NK-92 treated with Interleukin-12 subunit alpha and Interleukin-12 subunit beta, amount 100 ng/mL, for 24 hours (cell line): ENCODE data around the gene DYNLT2.

Experiments used
- DNase-seq: peaks from one replicate; lab custom pipeline; 2025; lab: John Stamatoyannopoulos, UW

DYNLT2 gene

DNA sequence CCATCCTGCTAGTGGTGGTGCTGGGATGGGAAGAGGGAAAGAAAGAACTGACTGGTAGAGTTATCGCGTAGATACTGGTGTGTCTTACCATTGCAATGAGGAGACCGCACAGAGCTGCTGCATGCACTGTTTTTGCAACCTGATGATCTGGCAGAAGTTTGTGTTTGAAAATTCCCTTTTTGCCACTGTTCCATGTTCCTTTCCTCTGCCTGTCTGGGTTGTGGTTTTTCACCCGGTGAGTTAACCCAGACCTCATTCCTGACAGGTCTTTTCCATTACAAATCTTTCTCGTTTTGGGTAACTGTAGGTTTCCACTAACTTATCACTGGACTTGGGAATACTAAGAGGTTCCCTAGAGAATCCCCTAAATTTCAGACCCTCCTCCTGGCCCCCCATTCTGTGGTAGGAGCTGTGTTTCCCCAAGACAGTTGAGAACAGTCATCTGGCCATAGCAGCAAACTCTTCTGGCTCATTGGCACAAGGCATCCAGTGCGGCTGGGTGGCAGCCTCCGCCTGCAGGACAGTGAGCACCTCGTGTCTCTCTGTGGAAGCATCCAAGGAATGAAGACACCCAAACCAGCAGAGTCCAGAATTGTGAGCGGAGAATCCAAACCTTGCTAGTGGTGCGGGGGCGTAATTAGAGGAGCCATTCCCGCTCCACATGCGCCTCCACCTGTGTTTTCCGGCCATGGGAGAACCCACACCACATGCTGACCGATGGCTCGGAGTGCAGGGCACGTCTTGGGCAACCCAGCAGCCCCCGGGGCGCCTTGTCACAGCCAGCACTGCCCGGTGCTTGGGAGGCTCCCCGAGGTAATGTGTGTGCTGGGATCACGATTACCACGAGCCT is 32.8 kb upstream of the DYNLT2 start:
- DNase-seq, result no peak

DNA sequence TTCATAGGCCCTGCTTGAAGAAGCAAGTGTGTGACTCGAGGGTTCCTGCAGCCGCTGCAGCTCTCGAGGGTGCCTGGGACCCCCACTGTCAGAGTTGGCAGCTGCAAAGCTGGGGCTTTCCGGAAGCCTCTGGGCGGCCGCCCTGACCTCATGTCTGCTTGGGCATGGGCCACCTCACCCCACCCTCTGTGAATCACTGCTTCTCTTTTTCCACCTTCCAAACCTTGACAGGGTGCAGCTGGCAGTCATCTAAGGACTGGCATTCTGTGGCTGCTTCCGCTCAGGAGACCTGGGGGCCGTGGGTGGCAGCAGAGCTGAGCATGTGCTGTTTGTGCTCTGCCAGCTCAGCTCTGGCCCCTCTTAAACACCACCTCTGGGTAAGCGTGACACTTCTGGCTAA is 32.0 kb upstream of the DYNLT2 start:
- no peak for DNase-seq

- DNase-seq, result no peak
Observed at GRCh38 chr6:169782966-169783365, 31.6 kb upstream of the DYNLT2 start.

DNA sequence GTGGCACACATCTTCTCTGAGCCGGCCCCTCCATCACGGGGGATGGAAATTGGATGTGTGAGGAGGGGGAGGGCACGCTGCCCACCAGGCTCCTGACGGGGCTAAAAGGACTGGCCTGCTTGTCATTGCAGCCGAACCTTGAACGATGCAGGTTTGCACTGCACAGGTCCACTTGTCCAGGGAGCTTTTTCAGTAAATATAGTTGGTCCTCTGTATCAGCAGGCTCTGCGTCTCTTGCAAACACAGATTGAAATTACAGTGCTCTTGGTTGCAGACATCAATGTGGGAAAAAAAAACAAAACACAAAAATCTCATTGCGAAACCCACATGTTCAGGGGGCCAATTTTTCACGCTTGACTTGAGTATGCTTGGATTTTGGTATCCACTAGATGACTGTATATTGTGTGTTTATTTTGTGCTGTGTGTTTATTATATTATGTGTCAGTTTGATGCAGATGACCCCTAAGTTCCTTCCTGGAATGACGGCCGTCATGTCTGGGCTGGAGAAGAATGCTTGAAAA is 29.3 kb upstream of the DYNLT2 start:
- DNase-seq, result no peak

DNA sequence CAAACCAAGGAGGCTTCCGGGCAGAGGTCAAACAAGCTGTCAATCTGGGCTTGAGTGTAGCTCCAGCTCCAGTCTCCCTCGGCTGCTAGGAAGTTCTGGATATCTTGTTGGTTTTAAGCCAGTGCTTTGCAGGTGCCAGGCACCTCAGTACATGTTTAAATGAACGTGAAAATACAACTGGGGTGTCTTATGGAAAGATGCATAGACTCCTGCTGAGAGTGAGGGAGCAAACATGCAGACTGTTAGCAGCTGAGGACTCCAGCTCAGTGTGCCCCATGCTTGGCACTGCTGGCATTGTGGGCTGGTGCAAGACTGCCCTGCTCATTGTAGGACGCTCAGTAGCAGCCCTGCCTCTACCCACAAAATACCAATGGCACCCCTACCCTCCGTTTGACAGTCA is 28.5 kb upstream of the DYNLT2 start:
- no peak for DNase-seq

DNA sequence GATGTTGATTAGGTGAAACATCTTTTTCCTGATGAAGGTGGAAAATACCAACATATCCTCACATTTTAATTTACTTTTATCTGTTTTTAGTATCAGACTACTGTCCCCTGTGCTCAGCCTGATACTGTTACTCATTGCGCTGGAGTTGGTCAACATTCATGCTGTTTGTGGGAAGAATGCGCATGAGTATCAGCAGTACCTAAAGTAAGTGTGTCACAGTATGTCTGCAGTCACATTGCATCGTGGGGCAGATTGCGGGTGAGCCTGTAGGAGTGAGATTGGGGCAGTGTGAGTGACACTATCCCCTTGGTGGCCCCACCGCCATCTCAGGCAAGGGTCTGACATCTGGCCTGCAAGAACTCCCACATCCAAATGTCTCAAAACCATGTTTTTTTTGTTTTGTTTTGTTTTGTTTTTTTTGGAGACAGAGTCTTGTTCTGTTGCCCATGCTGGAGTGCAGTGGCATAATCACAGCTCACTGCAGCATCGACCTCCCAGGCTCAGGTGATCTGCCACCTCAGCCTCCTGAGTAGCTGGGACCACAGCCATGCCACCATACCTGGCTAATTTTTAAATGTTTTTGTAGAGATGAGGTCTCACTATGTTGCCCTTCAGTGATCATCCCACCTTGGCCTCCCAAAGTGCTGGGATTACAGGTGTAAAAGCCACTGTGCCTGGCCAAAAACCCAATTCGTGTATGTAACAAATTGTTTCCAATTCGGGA is 27.9 kb upstream of the DYNLT2 start:
- no peak for DNase-seq

GRCh38 chr6:169778646-169779045 is 27.3 kb upstream of the DYNLT2 start:
- DNase-seq, result no peak

GRCh38 chr6:169777896-169778295 is 26.5 kb upstream of the DYNLT2 start:
- no peak for DNase-seq

GRCh38 chr6:169776379-169776778 is 25.0 kb upstream of the DYNLT2 start:
- DNase-seq, result no peak

DNA sequence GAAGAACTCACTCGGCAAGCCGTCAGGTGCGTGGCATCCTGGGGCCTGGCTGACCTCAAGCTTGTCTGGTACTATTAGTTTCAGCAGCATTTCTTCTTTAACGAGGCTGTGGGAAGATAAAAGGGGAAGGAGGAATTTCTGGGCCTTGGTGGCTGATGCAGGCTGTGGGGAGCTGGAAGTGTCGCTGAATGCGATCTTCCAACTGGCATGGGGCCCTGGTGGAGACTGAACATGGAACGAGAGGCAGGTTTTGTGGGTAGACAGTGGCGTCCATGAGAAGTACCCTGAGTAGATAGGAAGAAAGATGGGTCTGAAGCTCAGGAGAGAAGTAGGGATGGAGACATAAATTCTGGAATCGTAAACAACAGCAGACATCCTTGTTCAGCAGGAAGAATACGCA is 23.9 kb upstream of the DYNLT2 start:
- DNase-seq, result no peak

DNA sequence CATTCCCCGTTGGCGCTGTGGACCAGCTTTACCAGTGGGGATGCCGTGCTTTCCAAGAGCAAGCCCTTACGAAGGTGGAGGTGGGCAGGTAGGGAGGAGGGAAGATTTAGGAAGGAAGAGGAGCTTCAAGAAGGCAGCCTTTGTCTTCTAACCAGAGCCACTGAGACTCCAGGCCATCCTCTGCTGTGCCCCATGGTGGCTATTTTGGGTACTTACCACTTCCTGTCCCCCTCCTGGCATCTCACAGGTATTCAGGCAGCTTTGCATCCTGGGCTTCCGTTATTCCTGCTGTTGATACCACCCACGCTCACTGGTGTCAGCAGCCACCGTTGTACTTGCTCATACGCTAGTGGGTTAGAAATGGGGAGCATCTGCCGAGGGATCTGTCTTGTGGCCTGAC is 23.0 kb upstream of the DYNLT2 start:
- no peak for DNase-seq

- DNase-seq, result no peak
Observed at GRCh38 chr6:169766921-169767736, 15.8 kb upstream of the DYNLT2 start.

GRCh38 chr6:169766232-169766631 is 14.9 kb upstream of the DYNLT2 start:
- DNase-seq, result no peak

GRCh38 chr6:169765789-169766188 is 14.4 kb upstream of the DYNLT2 start:
- DNase-seq, result peak; percentile 26

- DNase-seq, result no peak
Observed at GRCh38 chr6:169763881-169764280, 12.5 kb upstream of the DYNLT2 start.

DNA sequence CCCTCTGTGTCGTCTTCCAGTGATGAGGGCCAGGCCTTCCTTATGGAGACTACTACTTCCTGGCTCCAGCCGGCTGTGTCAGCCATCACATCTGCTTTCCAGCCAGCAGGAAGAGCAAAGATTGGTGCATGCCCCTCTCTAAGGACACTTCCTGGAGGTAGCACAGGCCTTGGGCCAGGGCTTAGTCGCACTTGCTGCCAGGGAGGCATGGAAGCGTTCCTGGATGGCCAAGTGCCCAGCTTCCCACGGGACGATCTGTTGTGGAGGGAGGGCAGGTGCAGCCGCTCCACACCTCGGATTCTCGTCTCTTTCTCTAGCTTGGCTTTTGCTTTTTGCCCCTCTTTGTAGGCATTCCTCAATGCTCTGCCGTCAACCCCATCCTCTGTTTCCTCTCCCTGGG is 11.9 kb upstream of the DYNLT2 start:
- DNase-seq, result no peak

GRCh38 chr6:169755162-169755561 is 3.8 kb upstream of the DYNLT2 start:
- no peak for DNase-seq

DNA sequence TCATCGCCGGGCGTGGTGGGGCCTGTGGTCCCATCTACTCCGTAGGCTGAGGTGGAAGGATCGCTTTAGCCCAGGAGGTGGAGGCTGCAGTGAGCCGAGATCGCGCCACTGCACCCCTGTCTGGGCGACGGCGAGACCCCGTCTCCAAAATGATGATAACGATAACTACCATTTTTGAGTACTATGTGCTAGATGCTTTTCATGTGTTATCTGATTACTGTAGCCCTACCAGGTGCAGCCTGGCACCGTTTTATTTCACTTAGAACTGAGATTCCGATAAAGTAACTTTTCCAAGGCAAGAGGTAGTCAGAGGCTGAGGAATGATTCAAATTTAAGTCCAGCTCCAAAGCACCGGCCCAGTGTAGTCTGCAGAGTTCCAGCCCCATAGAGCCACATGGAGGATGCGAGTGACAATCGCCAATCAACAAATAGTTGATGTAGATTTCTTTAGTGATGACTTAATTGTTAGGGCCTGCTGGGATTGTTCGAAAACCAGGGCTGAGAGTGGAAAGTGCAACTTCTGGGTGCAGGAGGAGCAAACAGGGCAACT is 777 bp upstream of the DYNLT2 start:
- DNase-seq, result no peak

- no peak for DNase-seq
Observed at GRCh38 chr6:169746556-169746955, 4.8 kb downstream of the DYNLT2 start.

DNA sequence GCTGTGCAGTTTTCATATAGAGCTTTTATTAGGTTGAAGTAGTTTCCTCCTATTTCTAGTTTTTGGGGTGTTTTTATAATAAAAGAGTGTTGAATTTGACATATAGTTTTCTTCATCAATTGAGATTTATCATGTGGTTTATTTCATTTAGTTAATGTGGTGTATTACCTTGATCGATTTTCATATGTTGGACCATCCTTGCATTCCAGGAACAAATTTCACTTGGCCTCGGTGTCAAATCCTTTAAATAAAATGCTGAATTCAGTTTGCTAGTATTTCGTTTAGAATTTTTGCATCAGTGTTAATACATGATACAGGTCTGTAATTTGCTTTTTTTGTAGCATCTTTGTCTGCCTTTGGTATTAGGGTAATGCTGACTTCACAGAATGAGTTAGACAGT is 6.0 kb downstream of the DYNLT2 start:
- DNase-seq, result no peak

- no peak for DNase-seq
Observed at GRCh38 chr6:169741344-169741743, 10.0 kb downstream of the DYNLT2 start.

DNA sequence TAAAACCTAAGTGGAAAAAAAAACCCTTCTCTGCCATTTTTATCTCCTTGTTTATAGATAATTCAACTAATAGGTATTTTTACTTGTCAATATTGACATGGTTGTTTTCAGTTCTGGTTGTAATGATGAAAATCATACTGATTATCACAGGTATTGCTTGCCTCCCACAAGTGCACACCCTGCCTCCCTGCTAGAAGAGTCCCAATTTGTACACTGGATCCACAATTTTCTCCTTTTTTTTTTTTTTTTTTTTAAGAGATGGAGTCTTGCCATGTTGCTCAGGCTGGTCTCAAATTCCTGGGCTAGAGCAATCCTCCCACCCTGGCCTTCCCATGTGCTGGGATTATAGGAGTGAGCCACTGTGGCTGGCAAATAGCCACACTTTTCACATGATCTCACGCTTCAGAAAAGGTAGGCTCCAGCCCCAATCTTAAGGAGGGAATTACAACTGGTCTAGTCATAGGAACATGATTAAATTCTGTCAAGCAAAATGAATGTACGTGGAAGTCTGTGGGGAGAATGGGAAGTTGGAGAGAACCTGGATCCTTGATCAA is 12.3 kb downstream of the DYNLT2 start:
- DNase-seq, result no peak
